HepG2 (cell line): ENCODE results near the gene MCF2L. TPM values are rescaled to one million over a fixed set of nuclear protein-coding genes. Genes with fewer than 3 reads are reported as not detected.
A peak's percentile ranks its signal among the peaks of the same experiment; 100 is the strongest.

Source experiments
- CBX5 ChIP-seq: sonication (generic); formaldehyde crosslinking; IDR thresholded peaks from 2 replicates; pipeline ENCODE4 v1.4.0; 2020; ENCODE audit warnings: missing genetic modification reagents, borderline replicate concordance
- CHCHD3 ChIP-seq: sonication (generic); formaldehyde crosslinking; IDR thresholded peaks from 2 replicates; pipeline ENCODE4 v1.8.0; 2022; ENCODE audit warnings: mild to moderate bottlenecking, missing genetic modification reagents, moderate library complexity
- HNRNPUL1 ChIP-seq: fragments of 200-400 bp; formaldehyde crosslinking; IDR thresholded peaks from 2 replicates; pipeline ENCODE4 v1.6.1; 2017; ENCODE audit warnings: low read depth, mild to moderate bottlenecking, low read length, moderate library complexity
- LCORL ChIP-seq, 2 experiments: fragments of 450-650 bp in 1 of 2; sonication (generic) in 1 of 2; formaldehyde crosslinking in 1 of 2; IDR thresholded peaks; 2 replicates each; pipeline versions ENCODE4 v1.5.0 to v1.6.1; 2017 to 2020; ENCODE audit warnings: antibody characterized with exemption in 1 of 2, missing genetic modification reagents in 1 of 2
- NR3C1 ChIP-seq: sonication (generic); formaldehyde crosslinking; IDR thresholded peaks from 2 replicates; pipeline ENCODE4 v1.4.0; 2020; ENCODE audit warnings: missing genetic modification reagents
- POLR2G ChIP-seq: fragments of 200-400 bp; formaldehyde crosslinking; IDR thresholded peaks from 2 replicates; pipeline ENCODE4 v1.6.1; 2018; ENCODE audit warnings: mild to moderate bottlenecking, low read depth, low read length, moderate library complexity
- SNAPC2 ChIP-seq: sonication (generic); formaldehyde crosslinking; IDR thresholded peaks from 2 replicates; pipeline ENCODE4 v1.8.1; 2022; ENCODE audit warnings: mild to moderate bottlenecking, missing genetic modification reagents
- YEATS2 ChIP-seq: sonication (generic); formaldehyde crosslinking; IDR thresholded peaks from 2 replicates; pipeline ENCODE4 v1.4.0; 2020; ENCODE audit warnings: missing genetic modification reagents, borderline replicate concordance
- ZBTB38 ChIP-seq: sonication (generic); formaldehyde crosslinking; IDR thresholded peaks from 2 replicates; pipeline ENCODE4 v1.5.1; 2020; ENCODE audit warnings: mild to moderate bottlenecking, missing genetic modification reagents
- ZKSCAN5 ChIP-seq: sonication (generic); formaldehyde crosslinking; IDR thresholded peaks from 2 replicates; pipeline ENCODE4 v1.5.1; 2020; ENCODE audit warnings: mild to moderate bottlenecking, missing genetic modification reagents
- ZNF3 ChIP-seq: IDR thresholded peaks from 2 replicates; pipeline ENCODE4 v1.7.0; 2017; ENCODE audit warnings: inconsistent platforms
- ZNF652 ChIP-seq: IDR thresholded peaks from 2 replicates; pipeline ENCODE4 v1.6.1; 2016; ENCODE audit warnings: low read depth, borderline replicate concordance
- ZNF749 ChIP-seq: sonication (generic); formaldehyde crosslinking; IDR thresholded peaks from 2 replicates; pipeline ENCODE4 v1.8.0; 2022; ENCODE audit warnings: mild to moderate bottlenecking, missing genetic modification reagents, moderate library complexity, borderline replicate concordance
- ZSCAN22 ChIP-seq: sonication (generic); formaldehyde crosslinking; IDR thresholded peaks from 2 replicates; pipeline ENCODE4 v1.4.0; 2020; ENCODE audit warnings: mild to moderate bottlenecking, missing genetic modification reagents
- ZSCAN25 ChIP-seq: sonication (generic); formaldehyde crosslinking; IDR thresholded peaks from 2 replicates; pipeline ENCODE4 v1.8.0; 2022; ENCODE audit warnings: mild to moderate bottlenecking, missing genetic modification reagents
- polyA plus RNA-seq, 8 experiments: library from polyadenylated mRNA; depleted of rRNA in 3 of 8; stranded (reverse) in 7 of 8; unstranded in 1 of 8; fragments of >200 nt; fragmentation: Illumina TruSeq in 4 of 8; extraction: Trizol in 4 of 8; gene quantifications; 2 replicates each; pipeline versions ENCODE4 v1.2.1 to v1.2.3, GENCODE V29; 2011 to 2016; ENCODE audit warnings: low read depth in 4 of 8, missing spikeins in 1 of 8, mixed read lengths in 1 of 8; ENCODE audit not compliant: insufficient read depth in 1 of 8
- total RNA-seq, 5 experiments: library from RNA; depleted of rRNA; stranded (reverse); fragments of >200 nt; fragmentation: Illumina TruSeq; extraction: Trizol; gene quantifications; 2 replicates each; pipeline ENCODE4 v1.2.3, GENCODE V29; 2016; ENCODE audit warnings: low read depth in 1 of 5
- TF ChIP-seq, protein P1 (sequence below): sonication (generic); formaldehyde crosslinking; IDR thresholded peaks from 2 replicates; pipeline ENCODE4 v1.5.1; 2020; ENCODE audit warnings: mild to moderate bottlenecking, moderate library complexity, missing genetic modification reagents
- TF ChIP-seq, protein P2 (sequence below): sonication (generic); formaldehyde crosslinking; conservative IDR thresholded peaks from 2 replicates; pipeline ENCODE4 v1.8.1; 2023; ENCODE audit warnings: missing genetic modification reagents
- TF ChIP-seq, protein P3 (sequence below): sonication (generic); formaldehyde crosslinking; IDR thresholded peaks from 2 replicates; pipeline ENCODE4 v1.5.1; 2020; ENCODE audit warnings: mild to moderate bottlenecking, missing genetic modification reagents, moderate library complexity
- TF ChIP-seq, protein P4 (sequence below): sonication (generic); formaldehyde crosslinking; IDR thresholded peaks from 2 replicates; pipeline ENCODE4 v1.5.0; 2020; ENCODE audit warnings: mild to moderate bottlenecking, missing genetic modification reagents
- TF ChIP-seq, protein P5 (sequence below): sonication (generic); formaldehyde crosslinking; IDR thresholded peaks from 2 replicates; pipeline ENCODE4 v1.5.0; 2020; ENCODE audit warnings: mild to moderate bottlenecking, low read depth, missing genetic modification reagents, borderline replicate concordance
- TF ChIP-seq, protein P6 (sequence below): sonication (generic); formaldehyde crosslinking; IDR thresholded peaks from 2 replicates; pipeline ENCODE4 v1.8.1; 2022; ENCODE audit warnings: mild to moderate bottlenecking, missing genetic modification reagents

The MCF2L gene
- total and polyA plus RNA-seq, 2 of the 13 experiments (the other 11 are each of a cell fraction or from before 2014, with no cell fraction given) = 19.4 to 28.4 TPM

DNA sequence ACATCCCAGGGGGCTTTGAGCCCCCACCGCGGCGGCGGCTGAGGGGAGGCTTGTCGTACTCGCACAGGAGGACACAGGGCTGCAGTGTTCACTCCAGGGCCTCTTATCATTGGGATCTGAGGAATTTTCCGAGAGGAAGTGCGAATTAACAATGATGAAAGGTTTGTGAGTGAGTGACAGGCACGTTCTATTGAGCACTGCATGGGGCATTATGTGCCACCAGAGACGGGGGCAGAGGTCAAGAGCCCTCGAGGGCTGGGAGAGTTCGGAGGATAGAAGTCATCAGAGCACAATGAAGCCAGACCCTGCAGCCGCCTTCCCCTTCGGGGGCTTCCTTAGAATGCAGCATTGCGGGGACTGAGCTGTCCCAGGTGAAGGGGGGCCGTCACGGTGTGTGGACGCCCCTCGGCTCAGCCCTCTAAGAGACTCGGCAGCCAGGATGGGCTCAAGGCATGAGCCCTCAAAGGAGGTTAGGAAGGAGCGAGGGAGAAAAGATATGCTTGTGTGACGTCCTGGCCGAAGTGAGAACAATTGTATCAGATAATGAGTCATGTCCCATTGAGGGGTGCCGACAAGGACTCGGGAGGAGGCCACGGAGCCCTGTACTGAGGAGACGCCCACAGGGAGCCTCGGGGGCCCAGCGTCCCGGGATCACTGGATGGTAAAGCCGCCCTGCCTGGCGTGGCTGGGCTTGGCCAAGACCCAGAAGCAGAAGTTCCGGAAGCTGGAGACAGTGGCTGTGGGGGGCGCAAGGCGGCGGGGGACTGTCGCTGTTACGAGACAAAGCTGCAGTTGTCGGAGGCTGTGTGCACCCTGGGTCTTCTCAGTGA lies 53.9 kb downstream of the MCF2L start (continued):
- TF ChIP-seq, protein P1, sequence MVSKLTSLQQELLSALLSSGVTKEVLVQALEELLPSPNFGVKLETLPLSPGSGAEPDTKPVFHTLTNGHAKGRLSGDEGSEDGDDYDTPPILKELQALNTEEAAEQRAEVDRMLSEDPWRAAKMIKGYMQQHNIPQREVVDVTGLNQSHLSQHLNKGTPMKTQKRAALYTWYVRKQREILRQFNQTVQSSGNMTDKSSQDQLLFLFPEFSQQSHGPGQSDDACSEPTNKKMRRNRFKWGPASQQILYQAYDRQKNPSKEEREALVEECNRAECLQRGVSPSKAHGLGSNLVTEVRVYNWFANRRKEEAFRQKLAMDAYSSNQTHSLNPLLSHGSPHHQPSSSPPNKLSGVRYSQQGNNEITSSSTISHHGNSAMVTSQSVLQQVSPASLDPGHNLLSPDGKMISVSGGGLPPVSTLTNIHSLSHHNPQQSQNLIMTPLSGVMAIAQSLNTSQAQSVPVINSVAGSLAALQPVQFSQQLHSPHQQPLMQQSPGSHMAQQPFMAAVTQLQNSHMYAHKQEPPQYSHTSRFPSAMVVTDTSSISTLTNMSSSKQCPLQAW (CRISPR knock-in tag) = no peak
- TF ChIP-seq POLR2G = peak; percentile 57
- no peak for TF ChIP-seq ZSCAN22
- no peak for TF ChIP-seq ZNF3
- no peak for TF ChIP-seq LCORL (IDR thresholded peaks at IDR 0.05)
- peak; percentile 73 for TF ChIP-seq LCORL (CRISPR knock-in tag; IDR thresholded peaks at IDR 0.05)
- TF ChIP-seq SNAPC2 = no peak
- no peak for TF ChIP-seq NR3C1 (CRISPR knock-in tag)
- no peak for TF ChIP-seq ZSCAN25 (CRISPR knock-in tag)
- peak; percentile 56 for TF ChIP-seq ZBTB38
- TF ChIP-seq, protein P2, sequence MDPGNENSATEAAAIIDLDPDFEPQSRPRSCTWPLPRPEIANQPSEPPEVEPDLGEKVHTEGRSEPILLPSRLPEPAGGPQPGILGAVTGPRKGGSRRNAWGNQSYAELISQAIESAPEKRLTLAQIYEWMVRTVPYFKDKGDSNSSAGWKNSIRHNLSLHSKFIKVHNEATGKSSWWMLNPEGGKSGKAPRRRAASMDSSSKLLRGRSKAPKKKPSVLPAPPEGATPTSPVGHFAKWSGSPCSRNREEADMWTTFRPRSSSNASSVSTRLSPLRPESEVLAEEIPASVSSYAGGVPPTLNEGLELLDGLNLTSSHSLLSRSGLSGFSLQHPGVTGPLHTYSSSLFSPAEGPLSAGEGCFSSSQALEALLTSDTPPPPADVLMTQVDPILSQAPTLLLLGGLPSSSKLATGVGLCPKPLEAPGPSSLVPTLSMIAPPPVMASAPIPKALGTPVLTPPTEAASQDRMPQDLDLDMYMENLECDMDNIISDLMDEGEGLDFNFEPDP (CRISPR knock-in tag) = no peak
- TF ChIP-seq, protein P3, sequence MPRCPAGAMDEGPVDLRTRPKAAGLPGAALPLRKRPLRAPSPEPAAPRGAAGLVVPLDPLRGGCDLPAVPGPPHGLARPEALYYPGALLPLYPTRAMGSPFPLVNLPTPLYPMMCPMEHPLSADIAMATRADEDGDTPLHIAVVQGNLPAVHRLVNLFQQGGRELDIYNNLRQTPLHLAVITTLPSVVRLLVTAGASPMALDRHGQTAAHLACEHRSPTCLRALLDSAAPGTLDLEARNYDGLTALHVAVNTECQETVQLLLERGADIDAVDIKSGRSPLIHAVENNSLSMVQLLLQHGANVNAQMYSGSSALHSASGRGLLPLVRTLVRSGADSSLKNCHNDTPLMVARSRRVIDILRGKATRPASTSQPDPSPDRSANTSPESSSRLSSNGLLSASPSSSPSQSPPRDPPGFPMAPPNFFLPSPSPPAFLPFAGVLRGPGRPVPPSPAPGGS (CRISPR knock-in tag) = no peak
- TF ChIP-seq, protein P4, sequence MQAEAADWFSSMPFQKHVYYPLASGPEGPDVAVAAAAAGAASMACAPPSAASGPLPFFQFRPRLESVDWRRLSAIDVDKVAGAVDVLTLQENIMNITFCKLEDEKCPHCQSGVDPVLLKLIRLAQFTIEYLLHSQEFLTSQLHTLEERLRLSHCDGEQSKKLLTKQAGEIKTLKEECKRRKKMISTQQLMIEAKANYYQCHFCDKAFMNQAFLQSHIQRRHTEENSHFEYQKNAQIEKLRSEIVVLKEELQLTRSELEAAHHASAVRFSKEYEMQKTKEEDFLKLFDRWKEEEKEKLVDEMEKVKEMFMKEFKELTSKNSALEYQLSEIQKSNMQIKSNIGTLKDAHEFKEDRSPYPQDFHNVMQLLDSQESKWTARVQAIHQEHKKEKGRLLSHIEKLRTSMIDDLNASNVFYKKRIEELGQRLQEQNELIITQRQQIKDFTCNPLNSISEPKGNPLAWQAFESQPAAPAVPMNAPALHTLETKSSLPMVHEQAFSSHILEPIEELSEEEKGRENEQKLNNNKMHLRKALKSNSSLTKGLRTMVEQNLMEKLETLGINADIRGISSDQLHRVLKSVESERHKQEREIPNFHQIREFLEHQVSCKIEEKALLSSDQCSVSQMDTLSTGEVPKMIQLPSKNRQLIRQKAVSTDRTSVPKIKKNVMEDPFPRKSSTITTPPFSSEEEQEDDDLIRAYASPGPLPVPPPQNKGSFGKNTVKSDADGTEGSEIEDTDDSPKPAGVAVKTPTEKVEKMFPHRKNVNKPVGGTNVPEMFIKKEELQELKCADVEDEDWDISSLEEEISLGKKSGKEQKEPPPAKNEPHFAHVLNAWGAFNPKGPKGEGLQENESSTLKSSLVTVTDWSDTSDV = no peak
- no peak for TF ChIP-seq HNRNPUL1
- TF ChIP-seq ZNF652 (CRISPR knock-in tag) = no peak
- TF ChIP-seq, protein P5, sequence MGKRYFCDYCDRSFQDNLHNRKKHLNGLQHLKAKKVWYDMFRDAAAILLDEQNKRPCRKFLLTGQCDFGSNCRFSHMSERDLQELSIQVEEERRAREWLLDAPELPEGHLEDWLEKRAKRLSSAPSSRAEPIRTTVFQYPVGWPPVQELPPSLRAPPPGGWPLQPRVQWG (CRISPR knock-in tag) = no peak
- no peak for TF ChIP-seq CHCHD3 (CRISPR knock-in tag)
- TF ChIP-seq, protein P6, sequence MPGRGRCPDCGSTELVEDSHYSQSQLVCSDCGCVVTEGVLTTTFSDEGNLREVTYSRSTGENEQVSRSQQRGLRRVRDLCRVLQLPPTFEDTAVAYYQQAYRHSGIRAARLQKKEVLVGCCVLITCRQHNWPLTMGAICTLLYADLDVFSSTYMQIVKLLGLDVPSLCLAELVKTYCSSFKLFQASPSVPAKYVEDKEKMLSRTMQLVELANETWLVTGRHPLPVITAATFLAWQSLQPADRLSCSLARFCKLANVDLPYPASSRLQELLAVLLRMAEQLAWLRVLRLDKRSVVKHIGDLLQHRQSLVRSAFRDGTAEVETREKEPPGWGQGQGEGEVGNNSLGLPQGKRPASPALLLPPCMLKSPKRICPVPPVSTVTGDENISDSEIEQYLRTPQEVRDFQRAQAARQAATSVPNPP (CRISPR knock-in tag) = no peak
- TF ChIP-seq ZKSCAN5 (CRISPR knock-in tag) = no peak
- TF ChIP-seq CBX5 (CRISPR knock-in tag) = no peak
- no peak for TF ChIP-seq ZNF749 (CRISPR knock-in tag)
- no peak for TF ChIP-seq YEATS2 (CRISPR knock-in tag)
